H9 (cell line): Measurements from ENCODE around the gene PRSS27. TPM values are rescaled to one million over a fixed set of nuclear protein-coding genes. Genes with fewer than 3 reads are reported as not detected.
A peak's percentile ranks its signal among the peaks of the same experiment; 100 is the strongest.

ENCODE experiments used
- DNase-seq: peaks from one replicate; pipeline ENCODE4 v3.0.0-alpha.2; 2017
- H2AFZ ChIP-seq: one replicate; pipeline ENCODE4 v1.6.1; 2013; ENCODE audit warnings: mild to moderate bottlenecking, low read length, control low read depth, moderate library complexity
- H2AK5ac ChIP-seq: 2 replicates; pipeline ENCODE4 v1.6.1; 2013; ENCODE audit warnings: low read length, control low read depth, mixed read lengths; ENCODE audit not compliant: insufficient read length
- H2BK120ac ChIP-seq: one replicate; pipeline ENCODE4 v1.6.1; 2013; ENCODE audit warnings: low read depth, mild to moderate bottlenecking, low read length, control low read depth, inconsistent platforms; ENCODE audit not compliant: poor library complexity, severe bottlenecking
- H2BK12ac ChIP-seq: 2 replicates; pipeline ENCODE4 v1.6.1; 2013; ENCODE audit warnings: low read length, control low read depth, mixed read lengths, low read depth; ENCODE audit not compliant: insufficient read length
- H2BK15ac ChIP-seq: 2 replicates; pipeline ENCODE4 v1.6.1; 2013; ENCODE audit warnings: low read depth, low read length, control low read depth
- H2BK20ac ChIP-seq: one replicate; pipeline ENCODE4 v1.6.1; 2013; ENCODE audit warnings: low read depth, mild to moderate bottlenecking, low read length, control low read depth, inconsistent platforms; ENCODE audit not compliant: poor library complexity, severe bottlenecking
- H2BK5ac ChIP-seq: 2 replicates; pipeline ENCODE4 v1.6.1; 2013; ENCODE audit warnings: low read length, control low read depth, mixed read lengths; ENCODE audit not compliant: insufficient read length
- H3K14ac ChIP-seq: 2 replicates; pipeline ENCODE4 v1.6.1; 2013; ENCODE audit warnings: low read length, control low read depth; ENCODE audit not compliant: insufficient read depth
- H3K18ac ChIP-seq: 2 replicates; pipeline ENCODE4 v1.6.1; 2013; ENCODE audit warnings: low read depth, mild to moderate bottlenecking, mixed read lengths, low read length, control low read depth; ENCODE audit not compliant: insufficient read length
- H3K23ac ChIP-seq: 2 replicates; pipeline ENCODE4 v1.6.1; 2013; ENCODE audit warnings: low read length, control low read depth, mixed read lengths, low read depth; ENCODE audit not compliant: insufficient read length
- H3K23me2 ChIP-seq: 2 replicates; pipeline ENCODE4 v1.6.1; 2013; ENCODE audit warnings: low read depth, mild to moderate bottlenecking, mixed read lengths, low read length, control low read depth; ENCODE audit not compliant: insufficient read length, poor library complexity, severe bottlenecking
- H3K27ac ChIP-seq: 2 replicates; pipeline ENCODE4 v1.5.1; 2013; ENCODE audit warnings: low read length, control low read depth, mixed read lengths, low read depth; ENCODE audit not compliant: insufficient read length
- H3K27me3 ChIP-seq: 2 replicates; pipeline ENCODE4 v1.6.1; 2013; ENCODE audit warnings: low read length, control low read depth, inconsistent platforms; ENCODE audit not compliant: insufficient read depth
- H3K4ac ChIP-seq: 2 replicates; pipeline ENCODE4 v1.6.1; 2013; ENCODE audit warnings: low read depth, mild to moderate bottlenecking, control low read depth, inconsistent platforms, low read length, moderate library complexity
- H3K4me1 ChIP-seq: 2 replicates; pipeline ENCODE4 v1.6.1; 2013; ENCODE audit warnings: low read length, control low read depth, inconsistent platforms; ENCODE audit not compliant: insufficient read depth
- H3K4me2 ChIP-seq: 2 replicates; pipeline ENCODE4 v1.6.1; 2013; ENCODE audit warnings: low read length, control low read depth, mixed read lengths; ENCODE audit not compliant: insufficient read length, insufficient read depth
- H3K56ac ChIP-seq: 2 replicates; pipeline ENCODE4 v1.6.1; 2013; ENCODE audit warnings: low read depth, mild to moderate bottlenecking, mixed read lengths, low read length, control low read depth; ENCODE audit not compliant: insufficient read length
- H3K79me1 ChIP-seq: 2 replicates; pipeline ENCODE4 v1.6.1; 2013; ENCODE audit warnings: low read depth, mild to moderate bottlenecking, moderate library complexity, low read length, control low read depth, inconsistent platforms; ENCODE audit not compliant: insufficient read depth, poor library complexity, severe bottlenecking
- H3K79me2 ChIP-seq: 2 replicates; pipeline ENCODE4 v1.6.1; 2013; ENCODE audit warnings: low read length, control low read depth, inconsistent platforms; ENCODE audit not compliant: insufficient read depth
- H3K9ac ChIP-seq: 2 replicates; pipeline ENCODE4 v1.6.1; 2013; ENCODE audit warnings: low read length, control low read depth, mixed read lengths; ENCODE audit not compliant: insufficient read length; ENCODE audit errors: extremely low read depth
- H3K9me3 ChIP-seq: one replicate; pipeline ENCODE4 v1.6.1; 2013; ENCODE audit warnings: low read depth, low read length, inconsistent platforms; ENCODE audit not compliant: control insufficient read depth
- H3T11ph ChIP-seq: one replicate; pipeline ENCODE4 v1.6.1; 2013; ENCODE audit warnings: mild to moderate bottlenecking, low read length, control low read depth, inconsistent platforms
- H4K20me1 ChIP-seq: one replicate; pipeline ENCODE4 v1.6.1; 2013; ENCODE audit not compliant: control insufficient read depth, insufficient read length, insufficient read depth
- H4K5ac ChIP-seq: 2 replicates; pipeline ENCODE4 v1.6.1; 2013; ENCODE audit warnings: low read depth, mild to moderate bottlenecking, mixed read lengths, low read length, control low read depth; ENCODE audit not compliant: insufficient read length
- H4K8ac ChIP-seq: replicated peaks from 2 replicates; pipeline ENCODE4 v1.6.1; 2013; ENCODE audit warnings: low read length, control low read depth, mixed read lengths, low read depth; ENCODE audit not compliant: insufficient read length
- H4K91ac ChIP-seq: 2 replicates; pipeline ENCODE4 v1.6.1; 2013; ENCODE audit warnings: low read depth, mild to moderate bottlenecking, moderate library complexity, mixed read lengths, low read length, control low read depth; ENCODE audit not compliant: insufficient read length
- H3K27ac Mint-ChIP-seq, 3 experiments: 2 replicates in 2 of 3; 3 replicates in 1 of 3; pipeline ENCODE4 v1.8.0; 2020 to 2021; ENCODE audit warnings: mixed read lengths in 3 of 3, mild to moderate bottlenecking in 1 of 3, moderate library complexity in 1 of 3
- H3K27me3 Mint-ChIP-seq: 2 replicates; pipeline ENCODE4 v1.8.0; 2021; ENCODE audit warnings: low read depth, mild to moderate bottlenecking, moderate library complexity, mixed read lengths
- H3K36me3 Mint-ChIP-seq, 3 experiments: 2 replicates in 2 of 3; 3 replicates in 1 of 3; pipeline ENCODE4 v1.8.0; 2020 to 2021; ENCODE audit warnings: low read depth in 3 of 3, mixed read lengths in 3 of 3; ENCODE audit not compliant: insufficient read depth in 1 of 3
- H3K4me1 Mint-ChIP-seq, 2 experiments: 2 replicates each; pipeline ENCODE4 v1.8.0; 2020; ENCODE audit warnings: mixed read lengths in 2 of 2
- H3K4me3 Mint-ChIP-seq, 2 experiments: 2 replicates in 1 of 2; 3 replicates in 1 of 2; pipeline ENCODE4 v1.8.0; 2020 to 2021; ENCODE audit warnings: mild to moderate bottlenecking in 2 of 2, mixed read lengths in 2 of 2, moderate library complexity in 1 of 2
- H3K9me3 Mint-ChIP-seq, 2 experiments: 2 replicates in 1 of 2; 3 replicates in 1 of 2; pipeline ENCODE4 v1.8.0; 2020; ENCODE audit warnings: mild to moderate bottlenecking in 2 of 2, mixed read lengths in 2 of 2, moderate library complexity in 1 of 2
- WGBS: extraction: QIAGEN DNeasy Blood & Tissue Kit; methylation state at CpG from one replicate; pipeline ENCODE4 v1.1.7; 2013; ENCODE audit warnings: missing lambda C conversion rate, low lambda C conversion rate, mixed read lengths; ENCODE audit not compliant: insufficient read length; ENCODE audit errors: extremely low coverage; 5-methylcytosine and 5-hydroxymethylcytosine counted together
- total RNA-seq: library from RNA; stranded (reverse); gene quantifications from 2 replicates; pipeline ENCODE4 v1.2.1, GENCODE V29; 2021
- TF ChIP-seq, protein P1 (sequence below): fragments of 200-600 bp; sonication (generic); conservative IDR thresholded peaks from 3 replicates; pipeline ENCODE4 v1.8.0; 2021; ENCODE audit warnings: antibody characterized with exemption, mild to moderate bottlenecking

The PRSS27 gene
- total RNA-seq, 1 experiment from 2014 or later: 5.0 TPM

GRCh38 chr16:2755158-2755557 lies 35.1 kb upstream of the PRSS27 start:
- Histone ChIP-seq H3K4me2 (peak overlapping the region; percentile 71), H3K23me2 (peaks cover 8% of the 10 kb centered on the region), H3K27me3 (no peaks in the 10 kb centered on the region), H2BK20ac (no peak overlapping the region), H3K23ac (no peak overlapping the region), H2AFZ (no peak overlapping the region), H3K79me1 (peaks cover 13% of the 10 kb centered on the region), H3K4ac (no peak overlapping the region), H4K20me1 (no peaks in the 10 kb centered on the region), H3K18ac (no peak overlapping the region), H3K14ac (no peak overlapping the region), H2AK5ac (no peak overlapping the region), H4K8ac (no peak overlapping the region), H3K27ac (no peak overlapping the region), H3K79me2 (peaks cover 51% of the 10 kb centered on the region), H3K9ac (no peak overlapping the region), H2BK5ac (no peak overlapping the region), H3K9me3 (no peaks in the 10 kb centered on the region), H4K91ac (no peak overlapping the region), H2BK15ac (no peak overlapping the region), H3K56ac (no peak overlapping the region), H3T11ph (no peak overlapping the region), H4K5ac (no peak overlapping the region), H2BK120ac (no peak overlapping the region), H3K4me1 (peaks cover 3% of the 10 kb centered on the region; the same call in 1 of the 2 replicates), H2BK12ac (no peak overlapping the region)
- peaks cover 38 to 41% of the 10 kb centered on the region in 2 experiments for H3K4me1 Mint-ChIP-seq
- peaks cover 2% of the 10 kb centered on the region; the same call in 1 of the 2 replicates for H3K27me3 Mint-ChIP-seq
- H3K27ac Mint-ChIP-seq: peak overlapping the region; percentile 40 to 87 (median 49); a peak in 5 of 7 replicates
- peak overlapping the region; percentile 90 to 94 for H3K4me3 Mint-ChIP-seq
- peaks cover 65 to 72% (median 70%) of the 10 kb centered on the region in 3 experiments for H3K36me3 Mint-ChIP-seq
- no peak for DNase-seq
- TF ChIP-seq, protein P1, sequence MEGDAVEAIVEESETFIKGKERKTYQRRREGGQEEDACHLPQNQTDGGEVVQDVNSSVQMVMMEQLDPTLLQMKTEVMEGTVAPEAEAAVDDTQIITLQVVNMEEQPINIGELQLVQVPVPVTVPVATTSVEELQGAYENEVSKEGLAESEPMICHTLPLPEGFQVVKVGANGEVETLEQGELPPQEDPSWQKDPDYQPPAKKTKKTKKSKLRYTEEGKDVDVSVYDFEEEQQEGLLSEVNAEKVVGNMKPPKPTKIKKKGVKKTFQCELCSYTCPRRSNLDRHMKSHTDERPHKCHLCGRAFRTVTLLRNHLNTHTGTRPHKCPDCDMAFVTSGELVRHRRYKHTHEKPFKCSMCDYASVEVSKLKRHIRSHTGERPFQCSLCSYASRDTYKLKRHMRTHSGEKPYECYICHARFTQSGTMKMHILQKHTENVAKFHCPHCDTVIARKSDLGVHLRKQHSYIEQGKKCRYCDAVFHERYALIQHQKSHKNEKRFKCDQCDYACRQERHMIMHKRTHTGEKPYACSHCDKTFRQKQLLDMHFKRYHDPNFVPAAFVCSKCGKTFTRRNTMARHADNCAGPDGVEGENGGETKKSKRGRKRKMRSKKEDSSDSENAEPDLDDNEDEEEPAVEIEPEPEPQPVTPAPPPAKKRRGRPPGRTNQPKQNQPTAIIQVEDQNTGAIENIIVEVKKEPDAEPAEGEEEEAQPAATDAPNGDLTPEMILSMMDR: no peak
- H3K9me3 Mint-ChIP-seq: peaks cover 5 to 6% of the 10 kb centered on the region in 2 experiments; a peak in 3 of 5 replicates
- 100% methylated on average over 1 of the region's 3 CpGs for WGBS
